CD4-positive, alpha-beta T cell treated with Interleukin-4 for 4 hours (primary cell): Measurements from ENCODE around the gene ATP4B.

Experiments
- DNase-seq: peaks from one replicate; pipeline ENCODE4 v3.0.0-alpha.2; 2020

Gene ATP4B

GRCh38 chr13:113603116-113603710 is 54.8 kb downstream of the ATP4B start:
- no peak for DNase-seq

- no peak for DNase-seq
Observed at GRCh38 chr13:113602291-113602988, 55.6 kb downstream of the ATP4B start.

- DNase-seq, result no peak
Observed at GRCh38 chr13:113601166-113602070, 56.6 kb downstream of the ATP4B start.

- DNase-seq, result no peak
Observed at GRCh38 chr13:113599391-113599790, 58.6 kb downstream of the ATP4B start.
